T-cell (primary cell): ENCODE data around the gene MRPL41. TPM values are rescaled to one million over a fixed set of nuclear protein-coding genes. Genes with fewer than 3 reads are reported as not detected.
"Not testable (repeated sequence)": the region's sequence is repeated elsewhere in the genome, so short reads cannot be mapped to it uniquely, and the experiment has no call there.

Experiments
- ATAC-seq, 4 experiments: fragments of 200-7000 bp in 3 of 4; fragments of 150-1000 bp in 1 of 4; cut with Tn5 transposase; replicated peaks in 1 of 4; 1 replicate in 3 of 4; 2 replicates in 1 of 4; pipeline ENCODE4 v1.10.0; 2021; ENCODE audit warnings: moderate library complexity in 3 of 4, mild to moderate bottlenecking in 2 of 4, moderate number of reproducible peaks in 1 of 4
- CTCF ChIA-PET, 2 donors: fragments of 300-600 bp; sonication (Branson Sonifier 250); formaldehyde crosslinking; loops; one replicate each; lab custom pipeline; 2022; ENCODE audit warnings: antibody characterized with exemption in 2 of 2; lab: Charles Lee
- POLR2A ChIA-PET, 2 donors: fragments of 300-600 bp; sonication (Branson Sonifier 250); formaldehyde crosslinking; loops; one replicate each; lab custom pipeline; 2022; ENCODE audit warnings: antibody characterized with exemption in 2 of 2; lab: Charles Lee
- DNase-seq, 35 experiments: peaks; one replicate each; pipeline versions ENCODE4 v3.0.0 to v3.0.0-alpha.2; 2013 to 2023
- H3K27ac ChIP-seq: one replicate; pipeline ENCODE4 v1.5.1; 2013; ENCODE audit warnings: low read length
- H3K27me3 ChIP-seq, 2 experiments: replicated peaks in 1 of 2; 1 replicate in 1 of 2; 2 replicates in 1 of 2; pipeline versions ENCODE4 v1.6.1 to v1.7.0; 2013; ENCODE audit warnings: low read length in 1 of 2, mixed read lengths in 1 of 2; ENCODE audit not compliant: control insufficient read depth in 2 of 2, insufficient read depth in 2 of 2; ENCODE audit errors: extremely low read depth in 1 of 2
- H3K36me3 ChIP-seq, 2 donors: 1 replicate in 1 of 2; 2 replicates in 1 of 2; pipeline versions ENCODE4 v1.6.1 to v1.7.0; 2013; ENCODE audit warnings: low read length in 1 of 2; ENCODE audit not compliant: control insufficient read depth in 2 of 2, insufficient read depth in 1 of 2; ENCODE audit errors: extremely low read depth in 1 of 2
- H3K4me1 ChIP-seq, 2 experiments: 1 replicate in 1 of 2; 2 replicates in 1 of 2; pipeline versions ENCODE4 v1.6.1 to v1.7.0; 2013; ENCODE audit warnings: low read length in 2 of 2, mixed read lengths in 1 of 2; ENCODE audit not compliant: insufficient read depth in 2 of 2, control insufficient read depth in 1 of 2; ENCODE audit errors: extremely low read depth in 1 of 2
- H3K4me3 ChIP-seq, 2 donors: 1 replicate in 1 of 2; 2 replicates in 1 of 2; pipeline versions ENCODE4 v1.5.1 to v1.7.0; 2013; ENCODE audit warnings: mild to moderate bottlenecking in 2 of 2, low read length in 1 of 2, moderate library complexity in 1 of 2; ENCODE audit not compliant: control insufficient read depth in 1 of 2; ENCODE audit errors: extremely low read depth in 1 of 2
- H3K9me3 ChIP-seq: 2 replicates; pipeline ENCODE4 v1.7.0; 2013
- H3K27ac Mint-ChIP-seq, 2 donors: one replicate each; pipeline ENCODE4 v1.8.0; 2020 to 2021; ENCODE audit warnings: mild to moderate bottlenecking in 2 of 2, mixed read lengths in 2 of 2
- H3K27me3 Mint-ChIP-seq, 2 donors: one replicate each; pipeline ENCODE4 v1.8.0; 2021 to 2022; ENCODE audit warnings: mixed read lengths in 2 of 2
- H3K36me3 Mint-ChIP-seq: one replicate; pipeline ENCODE4 v1.8.0; 2021; ENCODE audit warnings: mixed read lengths
- H3K4me1 Mint-ChIP-seq, 3 donors: one replicate each; pipeline ENCODE4 v1.8.0; 2020 to 2022; ENCODE audit warnings: mixed read lengths in 3 of 3, mild to moderate bottlenecking in 1 of 3
- H3K4me3 Mint-ChIP-seq, 3 donors: one replicate each; pipeline ENCODE4 v1.8.0; 2020 to 2022; ENCODE audit warnings: mild to moderate bottlenecking in 3 of 3, mixed read lengths in 3 of 3, moderate library complexity in 3 of 3
- H3K9me3 Mint-ChIP-seq, 3 donors: one replicate each; pipeline ENCODE4 v1.8.0; 2020 to 2022; ENCODE audit warnings: mixed read lengths in 3 of 3
- WGBS: methylation state at CpG from one replicate; pipeline ENCODE4 v1.1.5; 2013; ENCODE audit warnings: missing lambda C conversion rate; ENCODE audit not compliant: insufficient coverage; 5-methylcytosine and 5-hydroxymethylcytosine counted together
- total RNA-seq, 35 experiments: library from RNA in 6 of 35; stranded (reverse) in 6 of 35; fragments of 120-200 nt in 1 of 35; gene quantifications; one replicate each; pipeline versions ENCODE4 v1.2.1 to v1.2.4 and lab custom pipeline; 2013 to 2026

MRPL41 gene
- total RNA-seq, 5 donors from 2014 or later (not counting 1 experiment from before 2014, with no cell fraction given), result 33.0 to 158 (median 85.4) TPM

DNA sequence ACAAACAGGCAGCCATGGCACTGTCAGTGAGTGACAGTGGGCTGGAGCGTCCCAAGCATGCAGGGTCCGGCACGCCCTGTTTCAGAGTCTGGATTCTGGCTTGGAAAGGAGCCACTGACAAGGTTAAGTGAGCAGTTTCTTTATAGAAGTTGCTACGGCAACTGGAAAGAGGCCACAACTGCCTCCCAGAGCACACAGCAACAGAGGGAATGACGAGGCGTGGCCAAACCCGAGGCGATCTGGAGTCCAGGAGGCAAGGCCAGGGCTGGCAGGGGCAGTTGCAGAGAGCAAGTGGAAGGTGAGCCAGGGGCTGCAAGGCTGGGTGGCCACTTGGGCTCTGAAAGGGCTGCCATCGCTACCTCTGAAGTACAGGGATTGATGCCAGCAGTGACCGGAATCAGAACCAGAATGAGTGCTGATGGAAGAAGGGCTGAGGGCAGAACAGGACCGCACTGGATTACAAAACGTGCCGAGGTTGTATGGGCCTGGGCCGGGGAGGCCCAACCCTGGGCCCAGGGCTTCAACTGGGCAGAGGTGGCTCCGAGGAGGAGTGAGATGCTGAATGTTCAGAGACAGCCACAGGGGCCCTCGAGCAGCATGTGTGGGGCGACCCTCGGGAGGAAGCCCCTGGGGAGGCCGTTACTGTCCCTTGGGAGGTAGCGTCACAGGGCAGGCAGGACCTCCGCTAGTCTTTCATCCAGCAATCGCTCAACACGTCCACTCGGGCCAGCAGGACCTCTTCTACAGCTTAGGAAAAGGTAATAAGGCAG lies 4.6 kb downstream of the MRPL41 start:
- no peaks in the 10 kb centered on the region for H3K9me3 ChIP-seq
- Mint-ChIP-seq H3K4me1 (peaks cover 7 to 12% (median 9%) of the 10 kb centered on the region in 3 donors), H3K9me3 (no peaks in the 10 kb centered on the region), H3K27ac (no peak overlapping the region), H3K4me3 (no peak overlapping the region), H3K27me3 (no peaks in the 10 kb centered on the region), H3K36me3 (peaks cover 26% of the 10 kb centered on the region)
- no peaks in the 10 kb centered on the region for H3K27me3 ChIP-seq
- no peak overlapping the region for H3K4me3 ChIP-seq
- POLR2A ChIA-PET, result no interaction called here
- peaks cover 5 to 8% of the 10 kb centered on the region in 2 experiments for H3K4me1 ChIP-seq
- peaks cover 12 to 26% of the 10 kb centered on the region in 2 donors for H3K36me3 ChIP-seq
- H3K27ac ChIP-seq, result no peak overlapping the region
- WGBS, result 95% methylated on average over 24 of the region's 24 CpGs
- CTCF ChIA-PET, result no interaction called here
- ATAC-seq (no peak), DNase-seq (no peak)

DNA sequence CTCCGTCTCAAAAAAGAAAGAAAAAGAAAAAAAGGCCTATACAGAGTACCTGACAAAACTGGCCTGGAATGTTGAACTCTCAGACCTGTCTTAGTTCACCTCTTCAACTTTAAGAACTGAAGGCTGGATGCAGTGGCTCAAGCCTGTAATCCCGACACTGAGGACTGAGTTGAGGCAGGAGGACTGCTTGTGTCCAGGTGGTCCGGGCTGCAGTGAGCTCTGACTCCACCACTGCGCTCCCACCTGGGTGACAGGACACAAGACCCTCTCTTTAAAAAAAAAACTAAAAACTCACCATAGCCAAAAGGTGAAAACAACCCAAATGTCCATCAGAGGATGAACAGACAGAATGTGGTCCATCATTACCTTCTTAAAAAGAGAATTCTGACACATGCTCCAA lies 6.4 kb downstream of the MRPL41 start:
- Histone ChIP-seq H3K27me3 (no peaks in the 10 kb centered on the region), H3K4me1 (no peaks in the 10 kb centered on the region), H3K4me3 (no peak overlapping the region), H3K27ac (no peak overlapping the region), H3K9me3 (no peaks in the 10 kb centered on the region), H3K36me3 (peaks cover 12 to 32% of the 10 kb centered on the region in 2 donors)
- H3K9me3 Mint-ChIP-seq, result no peaks in the 10 kb centered on the region
- DNase-seq, result no peak
- ATAC-seq, result no peak
- CTCF ChIA-PET, result no interaction called here
- H3K4me3 Mint-ChIP-seq, result no peak overlapping the region
- H3K27ac Mint-ChIP-seq, result no peak overlapping the region
- 100% methylated on average over 2 of the region's 4 CpGs for WGBS
- no peaks in the 10 kb centered on the region for H3K27me3 Mint-ChIP-seq
- peaks cover 35% of the 10 kb centered on the region for H3K36me3 Mint-ChIP-seq
- peaks cover 2 to 8% (median 3%) of the 10 kb centered on the region in 3 donors for H3K4me1 Mint-ChIP-seq
- POLR2A ChIA-PET, result no interaction called here

DNA sequence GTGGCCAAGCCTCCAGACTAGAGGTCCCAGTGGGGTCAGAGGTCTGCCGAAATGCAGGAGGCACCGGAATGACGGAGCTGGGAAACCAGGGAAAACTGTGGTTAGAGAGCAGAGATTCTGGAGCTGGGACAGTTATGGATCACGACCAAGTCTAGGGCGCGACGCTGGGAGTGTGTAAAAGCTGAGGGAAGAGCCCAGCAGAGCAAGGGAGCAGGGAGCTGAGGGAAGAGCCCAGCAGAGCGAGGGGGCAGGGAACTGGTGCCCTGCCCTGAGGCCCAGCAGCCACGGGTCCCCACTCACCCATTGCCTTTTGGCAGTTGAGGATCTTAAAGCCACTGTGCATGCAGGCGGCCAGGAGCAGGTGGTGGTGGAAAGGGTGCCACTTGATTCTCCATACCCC lies 12.5 kb downstream of the MRPL41 start:
- ChIA-PET CTCF (no interaction called here), POLR2A (no interaction called here)
- DNase-seq (no peak), ATAC-seq (no peak)
- H3K27me3 ChIP-seq, result no peaks in the 10 kb centered on the region
- peaks cover 5 to 21% of the 10 kb centered on the region in 2 donors for H3K36me3 ChIP-seq
- H3K4me1 Mint-ChIP-seq, result peaks cover 2 to 5% (median 2%) of the 10 kb centered on the region in 3 donors
- H3K9me3 Mint-ChIP-seq, result no peaks in the 10 kb centered on the region
- H3K4me1 ChIP-seq, result no peaks in the 10 kb centered on the region
- H3K4me3 ChIP-seq, result no peak overlapping the region
- 96% methylated on average over 9 of the region's 10 CpGs for WGBS
- H3K9me3 ChIP-seq, result no peaks in the 10 kb centered on the region
- H3K36me3 Mint-ChIP-seq, result peaks cover 31% of the 10 kb centered on the region
- no peaks in the 10 kb centered on the region for H3K27me3 Mint-ChIP-seq
- H3K27ac ChIP-seq, result no peak overlapping the region
- H3K27ac Mint-ChIP-seq, result no peak overlapping the region
- H3K4me3 Mint-ChIP-seq, result no peak overlapping the region

DNA sequence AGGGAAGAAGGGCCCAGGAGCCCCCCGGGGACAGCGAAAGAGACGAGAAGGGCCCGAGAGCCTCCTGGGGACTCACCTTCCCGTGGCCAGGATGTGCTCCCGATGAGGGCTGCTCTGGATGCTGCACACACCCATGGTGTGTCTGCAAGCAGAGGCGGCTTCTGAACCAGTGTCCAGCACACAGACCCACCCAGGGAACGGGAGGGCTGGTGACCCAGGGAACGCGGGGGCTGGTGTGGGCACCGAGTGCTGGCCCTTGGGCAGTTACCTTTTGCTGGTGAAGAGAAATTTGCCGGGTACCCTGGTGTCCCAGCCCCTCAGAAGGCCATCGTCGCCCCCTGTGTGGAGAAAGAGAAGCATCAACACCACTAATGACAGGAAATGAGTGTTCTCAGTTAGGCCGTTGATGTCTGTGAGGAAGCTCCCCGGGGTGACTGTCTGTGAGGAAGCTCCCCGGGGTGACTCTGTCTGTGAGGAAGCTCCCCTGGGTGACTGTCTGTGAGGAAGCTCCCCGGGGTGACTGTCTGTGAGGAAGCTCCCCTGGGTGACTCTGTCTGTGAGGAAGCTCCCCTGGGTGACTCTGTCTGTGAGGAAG lies 13.2 kb downstream of the MRPL41 start:
- CTCF ChIA-PET, result no interaction called here
- ATAC-seq (no peak), DNase-seq (no peak)
- no peaks in the 10 kb centered on the region for H3K9me3 Mint-ChIP-seq
- H3K27ac Mint-ChIP-seq, result peak overlapping the region in 1 of 2 donors; percentile 39
- H3K4me3 Mint-ChIP-seq, result no peak overlapping the region
- POLR2A ChIA-PET, result no interaction called here
- Histone ChIP-seq H3K9me3 (no peaks in the 10 kb centered on the region), H3K4me1 (no peaks in the 10 kb centered on the region), H3K4me3 (no peak overlapping the region), H3K36me3 (peaks cover 5 to 21% of the 10 kb centered on the region in 2 donors), H3K27me3 (no peaks in the 10 kb centered on the region), H3K27ac (no peak overlapping the region)
- no peaks in the 10 kb centered on the region for H3K27me3 Mint-ChIP-seq
- WGBS, result 95% methylated on average over 10 of the region's 18 CpGs
- peaks cover 2 to 5% (median 2%) of the 10 kb centered on the region in 3 donors for H3K4me1 Mint-ChIP-seq
- peaks cover 25% of the 10 kb centered on the region for H3K36me3 Mint-ChIP-seq

DNA sequence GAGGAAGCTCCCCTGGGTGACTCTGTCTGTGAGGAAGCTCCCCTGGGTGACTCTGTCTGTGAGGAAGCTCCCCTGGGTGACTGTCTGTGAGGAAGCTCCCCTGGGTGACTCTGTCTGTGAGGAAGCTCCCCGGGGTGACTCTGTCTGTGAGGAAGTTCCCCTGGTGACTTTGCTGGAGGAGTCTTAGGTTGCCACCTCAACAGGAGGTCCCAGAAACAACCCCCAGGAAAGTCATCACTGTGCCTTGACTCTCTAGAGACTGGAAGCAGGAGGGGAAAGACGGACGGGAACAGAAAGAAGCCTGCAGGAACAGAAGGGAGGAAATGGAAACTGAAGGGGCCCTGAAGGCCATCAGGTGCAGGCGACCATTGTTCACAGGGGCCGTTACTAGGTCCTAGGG lies 16.8 kb downstream of the MRPL41 start:
- H3K4me1 ChIP-seq, H3K9me3 ChIP-seq, H3K27me3 Mint-ChIP-seq, H3K27me3 ChIP-seq, H3K4me3 ChIP-seq, DNase-seq, H3K4me3 Mint-ChIP-seq, H3K27ac Mint-ChIP-seq, CTCF ChIA-PET, ATAC-seq, H3K27ac ChIP-seq, H3K9me3 Mint-ChIP-seq, POLR2A ChIA-PET: not testable (repeated sequence)
- peaks cover 28% of the 10 kb centered on the region for H3K36me3 Mint-ChIP-seq
- peaks cover 9 to 35% of the 10 kb centered on the region in 2 donors for H3K36me3 ChIP-seq
- WGBS, result 94% methylated on average over 4 of the region's 5 CpGs
- peaks cover 8 to 14% (median 9%) of the 10 kb centered on the region in 3 donors for H3K4me1 Mint-ChIP-seq

DNA sequence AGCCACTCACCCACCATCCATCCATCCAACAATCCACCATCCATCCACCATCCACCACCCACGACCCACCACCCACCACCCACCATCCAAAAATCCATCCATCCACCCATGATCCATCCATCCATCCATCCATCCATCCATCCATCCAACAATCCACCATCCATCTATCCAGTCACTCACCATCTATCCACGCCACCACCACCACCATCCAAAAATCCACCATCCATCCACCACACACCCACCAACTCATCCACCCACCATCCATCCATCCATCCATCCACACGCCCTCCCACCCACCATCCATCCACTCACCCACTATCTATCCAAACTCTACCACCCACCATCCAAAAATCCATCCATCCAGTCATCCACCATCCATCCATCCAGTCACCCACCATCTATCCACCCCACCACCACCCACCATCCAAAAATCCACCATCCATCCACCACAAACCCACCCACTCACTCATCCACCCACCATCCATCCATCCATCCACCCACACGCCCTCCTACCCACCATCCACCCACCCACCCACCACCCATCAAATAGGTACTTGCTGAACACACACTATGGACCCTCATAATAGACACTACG lies 18.0 kb downstream of the MRPL41 start:
- Mint-ChIP-seq H3K9me3 (no peaks in the 10 kb centered on the region), H3K27ac (no peak overlapping the region), H3K4me1 (peaks cover 7 to 15% (median 7%) of the 10 kb centered on the region in 3 donors), H3K27me3 (no peaks in the 10 kb centered on the region), H3K4me3 (no peak overlapping the region), H3K36me3 (peaks cover 17% of the 10 kb centered on the region)
- no peaks in the 10 kb centered on the region for H3K4me1 ChIP-seq
- H3K27me3 ChIP-seq, result no peaks in the 10 kb centered on the region
- no peaks in the 10 kb centered on the region for H3K9me3 ChIP-seq
- DNase-seq (no peak), ATAC-seq (no peak)
- ChIA-PET CTCF (no interaction called here), POLR2A (no interaction called here)
- no peak overlapping the region for H3K4me3 ChIP-seq
- H3K27ac ChIP-seq, result no peak overlapping the region
- 95% methylated on average over 4 of the region's 5 CpGs for WGBS
- H3K36me3 ChIP-seq, result peaks cover 10 to 35% of the 10 kb centered on the region in 2 donors
